ENCODE measurements around the gene SH3BGRL2. TPM values are rescaled to one million over a fixed set of nuclear protein-coding genes. Genes with fewer than 3 reads are reported as not detected.

The SH3BGRL2 gene
- total and polyA plus RNA-seq, 2 of the 4 experiments (the other 2 are of a cell fraction): 2.4 to 5.6 TPM

DNA sequence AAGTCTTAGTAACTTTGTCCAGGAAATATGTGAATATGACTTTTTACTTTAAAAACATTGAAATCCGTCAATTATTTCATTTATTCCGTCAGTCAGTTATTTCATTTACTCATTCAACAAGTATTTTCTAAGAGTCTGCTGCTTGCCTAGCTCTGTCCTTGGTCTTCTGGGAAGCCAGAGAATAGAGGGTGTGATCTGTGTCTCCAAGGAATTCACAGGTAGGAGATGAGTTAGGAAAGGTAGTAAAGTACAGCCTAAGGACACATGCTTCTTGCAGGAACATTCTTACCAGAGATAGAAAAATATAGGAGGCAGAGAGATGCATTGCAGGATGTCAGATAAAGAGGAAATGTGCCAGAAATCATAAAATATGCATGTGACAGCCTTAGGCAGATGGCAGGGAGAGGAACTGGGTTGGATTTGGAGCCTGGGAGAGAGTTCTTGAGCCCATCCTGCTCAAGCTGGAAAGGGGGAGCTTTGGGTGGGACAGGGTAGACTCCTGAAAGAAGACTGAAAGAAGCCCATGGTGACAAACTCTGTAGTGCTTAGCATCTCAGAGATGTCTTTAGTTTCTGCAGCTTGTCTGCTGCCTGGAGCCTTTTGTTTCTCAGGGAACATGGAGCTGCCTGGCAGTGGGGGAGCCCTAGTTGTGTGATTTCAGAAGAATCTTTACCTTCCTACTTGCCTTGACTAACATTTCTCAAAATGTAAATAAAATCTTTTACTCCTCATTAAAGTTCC, 3.5 kb downstream of the SH3BGRL2 start:
- Histone ChIP-seq H3K9me1 (ENCODE audit: insufficient read depth, low read length) (peaks cover 4% of the 10 kb centered on the region), H4K91ac (ENCODE audit: insufficient read depth, low read depth, low read length) (no peak overlapping the region), H3K36me3 (ENCODE audit: control insufficient read depth, insufficient read depth, low read length) (no peaks in the 10 kb centered on the region), H2AK5ac (ENCODE audit: low read depth, low read length) (no peak overlapping the region), H3K23ac (ENCODE audit: low read depth, low read length) (no peak overlapping the region), H2BK5ac (ENCODE audit: low read depth, low read length, poor library complexity, severe bottlenecking) (no peak overlapping the region), H3K9ac (ENCODE audit: low read depth, low read length) (no peak overlapping the region), H3K27me3 (ENCODE audit: control insufficient read depth, insufficient read depth, low read length) (peaks cover 2% of the 10 kb centered on the region), H3K14ac (replicated peaks; ENCODE audit: low read depth, low read length) (no peak overlapping the region), H3K4ac (ENCODE audit: low read depth, low read length) (no peak overlapping the region), H2BK15ac (ENCODE audit: low read depth, low read length) (no peak overlapping the region), H3K56ac (ENCODE audit: extremely low read depth, insufficient read depth, low read length) (no peak overlapping the region), H2BK20ac (ENCODE audit: low read depth, low read length) (no peak overlapping the region), H3K4me1 (ENCODE audit: control insufficient read depth, insufficient read depth, low read length) (peaks cover 6% of the 10 kb centered on the region; the same call in 1 of the 2 replicates), H3K18ac (ENCODE audit: low read depth, low read length) (no peak overlapping the region), H2BK120ac (ENCODE audit: low read depth, low read length) (0 out of 2 replicates have a peak overlapping the region, but pooled peaks have one; percentile 1), H3K27ac (ENCODE audit: insufficient read depth, low read length) (no peak overlapping the region), H3K4me3 (ENCODE audit: insufficient read depth, low read depth, low read length) (no peak overlapping the region), H4K20me1 (ENCODE audit: insufficient read depth, low read length) (no peaks in the 10 kb centered on the region), H2AFZ (replicated peaks; ENCODE audit: low read length, poor library complexity) (no peak overlapping the region), H4K5ac (ENCODE audit: low read depth, low read length) (no peak overlapping the region), H4K8ac (ENCODE audit: low read depth in 2 of 2, low read length in 2 of 2) (0 out of 4 replicates have a peak overlapping the region, but pooled peaks of 1 of the 2 experiments have one; percentile 14), H3K9me3 (ENCODE audit: control insufficient read depth, insufficient read depth, low read length) (no peaks in the 10 kb centered on the region), H2AK9ac (replicated peaks; ENCODE audit: low read depth, low read length, poor library complexity) (no peak overlapping the region), H3K4me2 (ENCODE audit: low read depth, low read length) (no peak overlapping the region; the same call in 1 of the 2 replicates), H3K79me1 (ENCODE audit: low read depth in 1 of 2, low read length in 2 of 2) (no peaks in the 10 kb centered on the region; a peak in 1 of 4 replicates)
- BruUV-seq (replicated peaks): no TSS peak
- intact Hi-C loops (cut with micrococcal nuclease) (no loop called here), dilution Hi-C loops (cut with HindIII; ENCODE audit: low sequenced_read_pairs, unreplicated experiment) (no loop called here), in situ Hi-C loops (cut with MboI; ENCODE audit: low sequenced_read_pairs) (no loop called here)
- DNase-seq (no peak), ATAC-seq (ENCODE audit: low read depth) (no peak)
- no peak for TF ChIP-seq RAD21 (IDR thresholded peaks at IDR 0.05; ENCODE audit: low read length)
- no peak for TF ChIP-seq BHLHE40 (IDR thresholded peaks at IDR 0.05; ENCODE audit: low read depth, low read length)
- no peak for TF ChIP-seq FOS (IDR thresholded peaks at IDR 0.05; ENCODE audit: low read depth, low read length)
- TF ChIP-seq, protein P1, sequence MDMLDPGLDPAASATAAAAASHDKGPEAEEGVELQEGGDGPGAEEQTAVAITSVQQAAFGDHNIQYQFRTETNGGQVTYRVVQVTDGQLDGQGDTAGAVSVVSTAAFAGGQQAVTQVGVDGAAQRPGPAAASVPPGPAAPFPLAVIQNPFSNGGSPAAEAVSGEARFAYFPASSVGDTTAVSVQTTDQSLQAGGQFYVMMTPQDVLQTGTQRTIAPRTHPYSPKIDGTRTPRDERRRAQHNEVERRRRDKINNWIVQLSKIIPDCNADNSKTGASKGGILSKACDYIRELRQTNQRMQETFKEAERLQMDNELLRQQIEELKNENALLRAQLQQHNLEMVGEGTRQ (IDR thresholded peaks at IDR 0.05; ENCODE audit: low read depth, low read length): no peak
- no peak for TF ChIP-seq MAZ (IDR thresholded peaks at IDR 0.05; ENCODE audit: borderline replicate concordance, low read depth, low read length)
- no peak for TF ChIP-seq CEBPB (IDR thresholded peaks at IDR 0.05; ENCODE audit: low read depth, low read length)
- no peak for TF ChIP-seq SMC3 (IDR thresholded peaks at IDR 0.05; ENCODE audit: low read depth, low read length)
- no peak for TF ChIP-seq RCOR1 (IDR thresholded peaks at IDR 0.05; ENCODE audit: insufficient replicate concordance, low read length)
- TF ChIP-seq MAFK (IDR thresholded peaks at IDR 0.05; ENCODE audit: low read depth, low read length): no peak
- TF ChIP-seq, protein P2, sequence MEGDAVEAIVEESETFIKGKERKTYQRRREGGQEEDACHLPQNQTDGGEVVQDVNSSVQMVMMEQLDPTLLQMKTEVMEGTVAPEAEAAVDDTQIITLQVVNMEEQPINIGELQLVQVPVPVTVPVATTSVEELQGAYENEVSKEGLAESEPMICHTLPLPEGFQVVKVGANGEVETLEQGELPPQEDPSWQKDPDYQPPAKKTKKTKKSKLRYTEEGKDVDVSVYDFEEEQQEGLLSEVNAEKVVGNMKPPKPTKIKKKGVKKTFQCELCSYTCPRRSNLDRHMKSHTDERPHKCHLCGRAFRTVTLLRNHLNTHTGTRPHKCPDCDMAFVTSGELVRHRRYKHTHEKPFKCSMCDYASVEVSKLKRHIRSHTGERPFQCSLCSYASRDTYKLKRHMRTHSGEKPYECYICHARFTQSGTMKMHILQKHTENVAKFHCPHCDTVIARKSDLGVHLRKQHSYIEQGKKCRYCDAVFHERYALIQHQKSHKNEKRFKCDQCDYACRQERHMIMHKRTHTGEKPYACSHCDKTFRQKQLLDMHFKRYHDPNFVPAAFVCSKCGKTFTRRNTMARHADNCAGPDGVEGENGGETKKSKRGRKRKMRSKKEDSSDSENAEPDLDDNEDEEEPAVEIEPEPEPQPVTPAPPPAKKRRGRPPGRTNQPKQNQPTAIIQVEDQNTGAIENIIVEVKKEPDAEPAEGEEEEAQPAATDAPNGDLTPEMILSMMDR (conservative IDR thresholded peaks at IDR 0.05; ENCODE audit: low read depth, low read length): no peak
- no peak for TF ChIP-seq NFE2L2 (IDR thresholded peaks at IDR 0.05; ENCODE audit: low read depth, low read length)
- no peak for TF ChIP-seq MXI1 (IDR thresholded peaks at IDR 0.05; ENCODE audit: borderline replicate concordance, low read depth, low read length)
- no peak for TF ChIP-seq CHD1 (IDR thresholded peaks at IDR 0.05; ENCODE audit: low read depth, low read length)
- TF ChIP-seq, protein P3, sequence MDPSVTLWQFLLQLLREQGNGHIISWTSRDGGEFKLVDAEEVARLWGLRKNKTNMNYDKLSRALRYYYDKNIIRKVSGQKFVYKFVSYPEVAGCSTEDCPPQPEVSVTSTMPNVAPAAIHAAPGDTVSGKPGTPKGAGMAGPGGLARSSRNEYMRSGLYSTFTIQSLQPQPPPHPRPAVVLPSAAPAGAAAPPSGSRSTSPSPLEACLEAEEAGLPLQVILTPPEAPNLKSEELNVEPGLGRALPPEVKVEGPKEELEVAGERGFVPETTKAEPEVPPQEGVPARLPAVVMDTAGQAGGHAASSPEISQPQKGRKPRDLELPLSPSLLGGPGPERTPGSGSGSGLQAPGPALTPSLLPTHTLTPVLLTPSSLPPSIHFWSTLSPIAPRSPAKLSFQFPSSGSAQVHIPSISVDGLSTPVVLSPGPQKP (IDR thresholded peaks at IDR 0.05; ENCODE audit: borderline replicate concordance, low read depth, low read length): no peak
- TF ChIP-seq RFX5 (IDR thresholded peaks at IDR 0.05; ENCODE audit: low read depth, low read length): no peak
- no peak for TF ChIP-seq POLR2A (IDR thresholded peaks at IDR 0.05; ENCODE audit: low read depth, low read length)
- POLR2A ChIA-PET (ENCODE audit: unreplicated experiment): no interaction called here
- no CpG with 5 or more reads among the region's 2 CpGs for WGBS, 2 experiments (ENCODE audit: extremely low coverage in 2 of 2, insufficient read length in 1 of 2)
- CTCF ChIA-PET: no interaction called here

All from IMR-90 (cell line).